GM21786 (cell line): ENCODE results near the gene CCR7.
"Not testable (repeated sequence)": the region's sequence is repeated elsewhere in the genome, so short reads cannot be mapped to it uniquely, and the experiment has no call there.

Experiments
- ATAC-seq: cut with Tn5 transposase; IDR thresholded peaks from one replicate; pipeline ENCODE4 v1.9.1; 2021; ENCODE audit not compliant: unreplicated experiment

The CCR7 gene

DNA sequence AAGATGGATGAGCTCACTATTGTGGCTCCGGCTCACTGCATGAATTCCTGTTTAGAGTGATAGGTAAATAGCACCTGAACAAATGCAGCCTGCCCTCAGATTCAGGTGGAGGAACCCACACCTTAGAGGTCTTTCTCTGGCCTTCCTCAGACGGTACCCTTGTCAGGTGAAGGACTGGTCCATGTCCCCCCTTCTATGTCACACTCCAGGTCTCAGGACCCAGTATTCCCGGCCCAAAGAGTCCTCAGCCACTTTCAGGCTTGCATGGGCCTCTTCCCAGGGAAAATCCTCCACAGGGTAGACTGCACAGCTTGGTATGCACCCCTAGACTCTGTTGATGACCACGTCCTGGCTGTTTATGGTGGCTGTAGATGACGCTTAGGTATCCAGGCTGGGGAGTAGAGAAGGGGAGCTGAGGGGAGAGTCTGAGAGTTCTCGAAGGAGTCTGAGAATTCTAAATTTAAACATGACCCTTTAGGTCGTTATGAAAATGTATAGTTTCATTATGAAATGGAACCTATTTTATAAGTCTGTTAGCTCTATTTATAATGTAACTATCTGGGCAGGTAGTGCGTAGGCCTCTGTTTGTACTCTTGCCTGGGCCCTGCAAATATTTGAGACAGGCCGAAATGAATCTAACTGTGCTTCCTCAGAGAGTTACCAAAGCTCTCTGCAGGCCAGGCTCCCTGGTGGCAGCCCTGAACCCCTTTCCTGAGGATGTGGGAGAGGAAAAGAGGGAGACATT is 32.5 kb upstream of the CCR7 start:
- ATAC-seq: no peak

DNA sequence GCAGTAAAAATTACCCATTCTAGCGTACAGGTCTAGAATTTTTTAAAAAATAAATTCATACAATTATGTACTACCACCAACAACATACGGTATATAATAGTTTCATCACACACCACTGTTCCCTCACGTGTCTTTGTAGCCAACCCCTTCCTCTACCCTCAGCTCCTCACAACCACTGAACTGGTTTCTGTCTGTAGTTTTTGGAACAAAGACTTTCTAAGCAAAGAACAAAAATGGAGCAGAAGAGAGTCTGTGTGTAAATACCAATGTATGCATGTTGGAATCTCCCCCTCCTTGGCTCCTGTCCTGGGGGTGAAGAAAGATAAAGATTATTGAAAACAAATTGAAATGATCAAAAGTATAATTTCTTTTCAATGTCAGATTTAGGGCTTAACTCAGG is 31.9 kb upstream of the CCR7 start:
- ATAC-seq: no peak

DNA sequence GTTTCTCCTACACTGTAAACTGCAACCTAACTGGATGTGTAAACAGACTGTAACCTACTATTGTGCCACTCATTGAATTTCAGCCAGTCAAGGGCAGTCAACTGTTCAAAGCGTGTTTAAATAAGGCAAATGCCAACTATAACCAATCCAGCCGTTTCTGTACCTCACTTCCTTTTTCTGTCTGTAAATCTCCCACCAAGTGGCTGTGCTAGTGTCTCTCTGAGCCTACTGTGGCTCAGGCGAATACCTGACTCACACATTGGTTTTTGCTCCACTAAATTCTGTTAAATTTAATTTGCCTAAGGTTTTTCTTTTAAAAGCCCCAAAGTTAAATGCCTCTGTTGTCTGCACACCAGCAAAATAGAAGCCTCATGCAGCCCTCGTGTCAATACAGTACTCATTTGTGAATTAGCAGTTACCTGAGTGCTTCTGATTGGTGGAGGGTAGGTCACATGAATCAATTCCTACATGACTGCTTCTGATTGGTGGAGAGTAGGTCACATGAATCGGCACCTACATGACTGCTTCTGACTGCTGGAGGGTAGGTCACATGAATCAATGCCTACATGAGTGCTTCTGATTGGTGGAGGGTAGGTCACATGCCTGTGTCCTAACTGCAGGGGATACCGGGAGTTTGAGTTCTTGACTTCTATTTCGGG is 31.1 kb upstream of the CCR7 start:
- no peak for ATAC-seq

DNA sequence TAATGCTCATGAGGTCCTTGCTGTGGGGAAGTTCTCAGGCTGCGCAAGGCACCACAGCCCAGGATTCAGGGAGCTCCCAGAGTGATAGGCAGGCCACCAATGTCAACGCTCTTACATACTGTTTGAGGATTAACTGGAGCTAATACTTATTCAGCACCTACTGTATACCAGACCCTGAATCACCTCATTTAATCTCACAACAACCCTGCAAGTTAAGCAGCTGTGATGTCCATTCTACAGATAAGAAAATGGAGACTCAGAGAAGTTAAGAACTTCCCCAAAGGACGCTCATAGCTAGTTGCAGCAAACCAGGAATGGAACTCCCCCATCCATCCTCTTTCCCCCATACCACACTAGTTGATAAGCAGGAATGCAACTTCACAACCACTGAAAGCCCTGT is 25.5 kb upstream of the CCR7 start:
- ATAC-seq: no peak

DNA sequence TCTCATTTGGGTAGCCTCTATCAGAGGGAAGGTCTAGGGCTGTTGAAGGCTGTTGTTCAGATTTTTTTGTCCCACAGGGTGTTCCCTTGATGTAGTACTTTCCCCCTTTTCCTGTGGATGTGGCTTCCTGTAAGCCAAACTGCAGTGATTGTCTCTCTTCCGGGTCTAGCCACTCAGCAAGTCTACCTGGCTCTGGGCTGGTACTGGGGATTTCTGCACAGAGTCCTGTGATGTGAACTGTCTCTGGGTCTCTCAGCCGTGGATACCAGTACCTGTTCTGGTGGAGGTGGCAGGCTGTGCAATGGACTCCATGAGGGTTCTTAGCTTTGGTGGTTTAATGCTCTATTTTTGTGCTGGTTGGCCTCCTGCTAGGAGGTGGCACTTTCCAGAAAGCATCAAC is 23.3 kb upstream of the CCR7 start:
- no peak for ATAC-seq

DNA sequence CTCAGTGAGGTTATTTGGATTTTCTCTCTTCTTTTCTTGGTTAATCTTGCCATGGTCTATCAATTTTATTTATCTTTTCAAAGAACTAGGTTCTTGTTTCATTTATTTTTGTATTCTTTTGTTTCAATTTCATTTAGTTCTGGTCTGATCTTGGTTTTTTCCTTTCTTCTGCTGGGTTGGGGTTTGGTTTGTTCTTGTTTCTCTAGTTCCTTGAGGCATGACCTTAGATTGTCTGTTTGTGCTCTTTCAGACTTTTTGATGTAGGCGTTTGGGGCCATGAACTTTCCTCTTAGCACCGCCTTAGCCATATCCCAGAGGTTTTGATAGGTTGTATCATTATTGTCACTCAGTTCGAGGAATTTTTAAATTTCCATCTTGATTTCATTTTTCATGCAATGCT is 21.0 kb upstream of the CCR7 start:
- ATAC-seq: not testable (repeated sequence)

DNA sequence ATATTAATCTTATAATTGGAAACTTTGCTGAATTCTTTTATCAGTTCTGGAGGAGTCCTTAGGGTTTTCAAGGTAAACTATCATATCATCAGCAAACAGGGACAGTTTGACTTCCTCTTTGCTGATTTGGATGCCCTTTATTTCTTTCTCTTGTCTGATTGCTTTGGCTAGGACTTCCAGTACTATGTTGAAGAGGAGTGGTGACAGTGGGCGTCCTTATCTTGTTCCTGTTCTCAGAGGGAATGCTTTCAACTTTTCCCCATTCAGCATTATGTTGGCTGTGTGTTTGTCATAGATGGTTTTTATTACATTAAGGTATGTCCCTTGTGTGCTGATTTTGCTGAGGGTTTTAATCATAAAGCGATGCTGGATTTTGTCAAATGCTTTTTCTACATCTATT is 19.7 kb upstream of the CCR7 start:
- not testable (repeated sequence) for ATAC-seq

DNA sequence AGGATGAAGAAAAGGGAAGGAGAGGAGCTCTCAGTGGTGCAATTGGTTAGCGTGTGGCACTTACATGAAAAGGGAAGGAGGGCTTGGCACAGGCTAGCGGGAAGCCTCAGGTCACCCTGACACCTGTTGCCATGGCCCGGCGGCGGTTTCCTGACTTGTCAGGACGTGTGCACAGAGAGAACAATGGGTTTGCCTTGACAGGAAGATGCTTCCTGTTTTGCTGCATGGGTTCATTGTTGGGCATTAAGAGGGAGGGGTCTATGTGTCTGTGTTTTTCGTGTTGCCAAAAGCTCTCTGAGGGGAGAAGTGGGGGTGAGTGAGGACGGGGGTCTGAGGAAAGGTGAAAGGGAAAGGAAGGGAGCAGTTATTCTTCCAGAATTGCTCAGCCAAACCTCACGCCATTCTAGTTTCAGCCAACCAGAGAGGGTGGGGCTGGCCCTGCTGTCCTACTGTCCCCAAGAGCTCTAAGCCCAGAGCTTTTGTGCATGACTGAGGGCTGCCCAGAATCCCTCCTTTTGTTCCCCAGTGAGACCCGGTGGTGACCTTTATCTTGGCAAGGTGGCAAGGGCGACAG is 17.1 kb upstream of the CCR7 start:
- ATAC-seq: peak; percentile 73

DNA sequence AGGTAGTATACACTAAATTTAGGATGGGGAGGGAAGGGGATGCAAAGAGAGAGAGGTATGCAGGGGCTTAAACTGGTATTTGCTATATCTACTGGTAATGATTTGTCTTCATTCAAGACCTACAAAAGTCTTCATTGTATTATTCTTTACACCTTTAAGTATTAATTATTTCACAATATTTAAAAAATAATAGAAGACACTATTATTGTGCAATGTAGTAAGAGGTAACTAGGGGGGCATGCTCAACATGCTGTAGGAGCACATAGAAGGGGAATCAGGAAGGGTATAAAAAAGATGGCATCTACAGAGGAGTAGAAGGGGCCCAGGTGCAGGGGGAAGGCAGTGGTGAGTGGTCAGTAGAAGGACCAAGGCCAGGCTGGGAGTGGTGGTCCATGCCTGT is 14.9 kb upstream of the CCR7 start:
- ATAC-seq: no peak

DNA sequence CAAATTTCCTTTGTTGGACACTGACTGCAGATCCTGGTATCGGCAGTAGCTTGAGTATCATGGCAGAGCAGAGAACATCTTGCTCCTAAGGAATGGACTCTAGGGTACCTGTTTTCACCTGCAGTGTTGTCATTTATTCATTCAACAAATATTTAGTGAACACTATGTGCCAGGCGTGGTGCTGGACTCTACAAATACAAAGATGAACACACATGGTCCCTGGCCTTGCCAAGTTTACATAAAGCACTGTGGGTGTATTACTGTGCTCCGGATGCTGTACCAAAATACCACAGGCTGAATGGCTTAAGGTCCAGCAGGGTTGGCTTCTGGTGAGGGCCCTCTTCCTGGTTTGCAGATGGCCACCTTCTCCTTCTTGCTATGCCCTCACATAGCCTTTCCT is 14.2 kb upstream of the CCR7 start:
- ATAC-seq: no peak

DNA sequence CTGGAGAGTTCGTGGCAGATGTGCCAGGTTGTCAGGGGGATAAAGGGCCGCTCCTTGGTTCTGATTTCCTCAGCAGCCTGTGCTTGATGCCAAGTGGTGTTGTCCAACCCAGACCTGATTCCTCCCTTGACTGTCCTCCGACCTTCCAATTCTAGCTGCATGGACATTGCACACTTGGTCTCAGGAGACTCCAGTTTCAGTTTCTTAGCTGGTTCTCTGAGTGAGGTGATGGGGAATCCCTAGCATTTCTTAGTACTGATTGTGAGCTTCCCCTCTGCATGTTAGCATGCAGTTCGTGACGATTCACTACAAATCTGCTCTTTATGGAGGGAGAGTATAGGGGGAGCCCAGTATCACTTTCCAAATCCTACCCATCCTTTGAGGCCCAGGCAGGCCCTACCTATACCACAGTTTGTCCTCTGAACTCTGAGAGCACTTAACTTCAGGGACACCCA is 12.4 kb upstream of the CCR7 start:
- peak; percentile 62 for ATAC-seq

DNA sequence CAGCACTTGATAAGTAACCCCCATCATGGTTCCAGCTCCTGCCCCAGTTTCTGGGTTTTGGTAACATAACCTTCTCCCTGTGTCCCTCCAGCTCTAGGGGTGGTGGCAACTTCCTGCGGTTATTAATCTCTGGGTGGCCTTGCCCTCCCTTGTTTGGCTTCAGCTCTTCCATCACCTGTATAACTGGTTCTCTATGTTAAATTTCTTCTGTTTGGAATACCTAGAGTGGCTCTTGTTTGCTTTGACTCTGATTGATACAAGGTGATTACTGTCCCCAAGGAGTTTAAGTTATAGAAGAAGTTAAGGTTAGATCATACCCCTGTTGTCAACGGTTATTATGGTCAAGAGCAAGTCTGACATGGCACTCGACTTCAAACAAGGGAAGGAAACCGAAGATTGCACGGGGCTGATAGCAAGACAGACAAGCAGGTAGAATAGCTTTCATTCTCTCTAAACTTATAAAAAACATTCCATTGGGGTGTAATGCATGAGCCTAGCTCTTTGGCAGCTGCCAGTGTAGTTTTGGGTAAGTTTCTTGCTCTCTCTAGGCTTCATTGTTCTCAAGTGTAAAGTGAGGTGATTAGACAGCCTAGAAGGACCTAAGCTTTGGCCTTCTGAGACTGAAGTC is 11.0 kb upstream of the CCR7 start:
- ATAC-seq: no peak

DNA sequence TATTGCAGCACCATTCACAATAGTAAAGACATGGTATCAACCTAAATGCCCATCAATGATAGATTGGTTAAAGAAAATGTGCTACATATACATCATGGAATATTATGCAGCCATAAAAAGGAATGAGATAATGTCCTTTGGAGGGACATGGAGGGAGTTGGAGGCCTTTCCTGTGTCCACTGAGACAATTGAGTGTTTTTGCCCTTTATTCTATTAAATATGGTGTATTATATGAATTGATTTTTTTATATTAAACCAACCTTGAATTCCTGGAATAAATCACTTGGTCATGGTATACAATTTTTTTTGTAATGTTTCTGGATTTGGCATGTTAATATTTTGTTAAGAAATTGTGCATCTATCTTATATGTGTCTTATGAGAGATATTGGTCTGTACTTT is 9.0 kb upstream of the CCR7 start:
- ATAC-seq: no peak

DNA sequence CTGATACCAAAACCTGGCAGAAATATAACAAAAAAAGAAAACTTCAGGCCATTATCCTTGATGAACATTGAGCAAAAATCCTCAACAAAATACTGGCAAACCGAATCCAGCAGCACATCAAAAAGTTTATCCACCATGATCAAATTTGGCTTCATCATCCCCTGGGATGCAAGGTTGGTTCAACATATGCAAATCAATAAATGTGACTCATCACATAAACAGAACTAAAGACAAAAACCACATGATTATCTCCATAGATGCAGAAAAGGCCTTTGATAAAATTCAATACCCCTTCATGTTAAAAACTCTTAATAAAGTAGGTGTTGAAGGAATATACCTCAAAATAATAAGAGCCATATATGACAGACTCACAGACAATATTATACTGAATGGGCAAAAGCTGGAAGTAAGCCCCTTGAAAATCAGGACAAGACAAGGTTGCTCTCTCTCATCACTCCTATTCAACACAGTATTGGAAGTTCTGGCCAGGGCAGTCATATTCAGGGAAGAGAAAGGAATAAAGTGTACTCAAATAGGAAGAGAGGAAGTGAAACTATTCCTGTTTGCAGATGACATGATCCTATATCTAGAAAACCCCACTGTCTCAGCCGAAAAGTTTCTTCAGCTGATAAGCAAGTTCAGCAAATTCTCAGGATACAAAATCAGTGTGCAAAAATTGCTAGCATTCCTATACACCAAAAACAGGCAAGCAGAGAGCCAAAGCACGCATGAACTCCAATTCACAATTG is 7.1 kb upstream of the CCR7 start:
- not testable (repeated sequence) for ATAC-seq

DNA sequence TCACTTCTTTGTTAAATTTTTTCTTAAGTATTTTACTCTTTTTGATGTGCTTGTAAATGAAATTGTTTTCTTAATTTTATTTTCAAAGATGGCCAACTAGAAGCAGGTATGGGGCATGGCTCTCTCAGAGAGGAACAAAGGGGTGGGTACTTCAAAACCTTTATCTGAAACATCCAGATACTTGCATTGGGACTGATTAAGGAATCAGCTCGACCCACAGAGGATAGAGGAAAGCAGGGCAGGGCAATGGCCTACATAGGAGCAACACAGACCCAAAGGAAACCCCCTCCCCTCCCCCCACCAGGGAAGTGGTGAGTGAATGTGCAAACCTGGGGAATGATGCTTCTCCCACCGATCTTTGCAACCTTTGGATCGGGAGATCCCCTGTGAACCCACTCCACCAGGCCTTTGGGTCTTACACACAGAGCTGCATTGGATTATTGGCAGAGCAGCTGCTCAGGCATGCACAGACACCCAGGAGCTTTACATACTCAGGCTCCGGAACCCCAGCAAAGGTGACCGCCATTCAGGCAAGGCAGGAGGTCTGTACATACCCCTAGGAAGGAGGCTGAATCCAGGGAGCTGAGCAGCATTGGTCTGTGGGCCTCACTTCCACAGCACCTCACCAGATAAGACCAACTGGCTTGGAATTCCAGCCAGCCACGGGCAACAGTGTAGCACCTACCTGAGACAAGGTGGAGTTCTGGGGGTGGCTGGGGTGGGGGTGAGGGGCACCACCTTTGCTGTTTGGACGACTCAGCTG is 3.0 kb upstream of the CCR7 start:
- ATAC-seq: no peak

DNA sequence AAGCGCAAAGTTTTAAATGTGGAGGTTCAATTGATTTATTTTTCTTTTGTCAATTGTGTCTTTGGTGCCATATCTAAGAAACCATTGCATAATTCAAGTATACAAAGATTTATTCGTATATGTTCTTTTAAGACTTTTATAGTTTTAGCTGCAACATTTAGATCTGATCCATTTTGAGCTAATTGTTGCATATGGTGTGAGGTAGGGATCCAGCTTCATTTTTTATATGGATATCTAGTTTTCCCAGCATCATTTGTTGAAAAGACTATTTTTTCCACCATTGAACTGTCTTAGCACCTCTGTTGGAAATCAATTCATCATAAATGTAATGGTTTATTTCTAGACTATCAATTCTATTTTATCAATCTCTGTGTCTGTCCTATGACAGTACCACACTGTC is 2.1 kb upstream of the CCR7 start:
- no peak for ATAC-seq

DNA sequence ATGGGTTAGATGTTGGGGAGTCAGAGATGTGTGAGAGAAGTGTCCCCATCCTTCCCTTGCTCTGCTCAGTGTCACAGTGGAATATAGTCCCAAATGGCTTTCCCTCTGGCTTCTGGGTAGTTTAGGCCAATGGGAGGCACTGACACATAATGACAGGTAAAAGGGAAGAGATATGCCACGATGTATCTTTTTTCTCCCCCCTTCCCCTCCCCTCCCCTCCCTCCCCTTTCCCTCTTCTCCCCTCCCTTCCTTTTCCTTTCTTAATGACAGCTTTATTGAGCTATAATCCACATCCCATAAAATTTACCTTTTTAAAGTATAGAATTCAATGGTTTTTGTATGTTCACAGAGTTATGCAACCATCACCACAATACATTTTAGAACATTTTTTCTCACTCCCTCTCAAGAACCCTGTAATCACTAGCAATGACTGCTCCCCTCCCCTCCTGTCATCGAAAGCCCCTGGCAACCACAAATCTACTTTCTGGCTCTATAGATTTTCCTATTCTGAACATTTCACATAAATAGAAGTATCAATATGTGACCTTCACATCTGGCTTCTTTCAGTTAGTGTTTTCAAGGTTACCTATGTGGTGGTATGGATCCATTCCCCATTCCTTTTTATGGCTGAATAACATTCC is 617 bp upstream of the CCR7 start:
- ATAC-seq: no peak

DNA sequence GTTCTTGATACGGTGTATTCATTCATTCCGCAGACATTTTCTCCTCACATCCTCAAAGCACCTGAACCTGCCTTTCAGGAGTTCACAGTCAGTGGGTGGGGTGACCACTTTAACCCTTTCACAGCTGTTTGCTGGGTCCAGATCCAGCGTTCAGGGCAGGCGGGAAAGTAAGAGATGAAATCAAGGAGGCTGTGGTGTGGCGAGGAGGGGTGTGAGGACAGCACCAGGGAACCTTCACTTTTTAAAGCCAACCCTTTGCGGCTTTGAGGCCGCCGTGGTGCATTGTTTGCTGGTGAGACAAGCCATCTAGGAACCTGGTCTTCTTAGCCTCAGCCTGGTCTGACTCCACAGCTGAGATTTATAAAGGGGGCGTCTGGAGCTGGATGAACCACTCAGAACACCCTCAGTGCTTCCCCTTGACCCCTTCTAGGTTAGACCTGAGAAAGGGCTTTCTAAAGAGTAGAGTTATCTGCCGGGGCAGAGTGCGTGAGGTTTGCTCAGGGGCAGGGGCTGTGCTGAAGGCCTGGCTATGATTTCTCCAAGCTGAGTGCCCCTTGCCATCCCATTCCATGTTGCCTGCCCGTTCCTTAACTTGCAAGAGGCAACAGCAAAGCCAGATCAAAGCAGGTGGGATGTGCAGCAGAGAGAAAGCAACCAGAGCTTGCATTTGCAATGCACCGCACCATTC is 933 bp downstream of the CCR7 start:
- no peak for ATAC-seq

DNA sequence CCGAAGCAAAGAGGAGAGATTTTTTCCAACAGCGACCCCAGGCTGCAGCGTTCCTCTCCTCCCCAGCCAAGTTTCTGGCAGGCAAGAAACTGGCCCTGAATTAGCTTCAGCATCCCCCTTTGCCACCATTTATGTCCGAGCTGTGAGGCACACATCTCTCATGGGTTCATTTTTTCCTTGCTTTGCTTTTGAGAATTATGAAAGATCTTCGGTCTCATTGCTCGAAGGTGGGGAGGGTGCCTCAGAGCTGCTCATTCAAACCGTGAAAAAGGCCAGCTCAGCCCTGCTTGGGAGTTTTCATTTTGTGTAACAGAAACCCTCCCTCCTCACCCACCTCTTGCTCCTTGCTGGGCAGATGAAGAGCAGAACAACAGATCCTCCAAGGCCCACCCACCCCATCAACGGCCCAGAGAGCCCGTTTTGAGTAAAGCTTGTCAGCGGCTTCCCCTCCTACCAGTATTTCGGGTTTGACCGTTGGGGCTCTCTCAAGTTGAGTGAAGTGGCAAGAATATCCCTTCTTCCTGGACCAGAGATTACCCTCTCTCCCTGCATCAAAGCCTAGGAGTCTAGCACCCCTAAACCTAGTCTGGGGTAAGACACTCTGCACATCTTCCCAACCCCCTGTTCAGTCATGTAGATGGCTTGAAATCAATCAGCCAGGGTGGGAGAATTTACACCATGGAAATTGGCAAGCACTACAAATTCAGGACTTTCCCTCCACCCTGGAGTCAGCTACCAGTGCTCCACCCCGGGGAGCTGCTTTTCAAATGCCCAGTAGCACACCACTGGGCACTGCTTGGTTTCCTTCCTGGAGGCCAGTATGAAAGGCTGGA is 1.8 kb downstream of the CCR7 start:
- no peak for ATAC-seq
